Kidney (tissue), 14 donors: ENCODE results near the gene GPR37L1. TPM values are rescaled to one million over a fixed set of nuclear protein-coding genes. Genes with fewer than 3 reads are reported as not detected.

ENCODE experiments used
- DNase-seq, 5 donors: peaks; one replicate each; pipeline ENCODE4 v3.0.0-alpha.2; 2013 to 2020
- FAIRE-seq: peaks from 2 replicates; lab custom pipeline; 2012; peaks lifted over from hg19 to GRCh38; lab: Jason Lieb, UNC
- H3K27ac ChIP-seq, 2 donors: one replicate each; pipeline ENCODE4 v1.7.0; 2013; ENCODE audit warnings: low read depth in 2 of 2, low read length in 2 of 2, inconsistent platforms in 1 of 2
- H3K27me3 ChIP-seq: one replicate; pipeline ENCODE4 v1.7.1; 2013; ENCODE audit warnings: low read length, inconsistent platforms; ENCODE audit not compliant: control insufficient read depth, insufficient read depth
- H3K36me3 ChIP-seq, 3 donors: one replicate each; pipeline versions ENCODE4 v1.7.0 to v1.7.1; 2013; ENCODE audit warnings: low read length in 3 of 3, control low read depth in 1 of 3, inconsistent platforms in 1 of 3; ENCODE audit not compliant: insufficient read depth in 3 of 3, control insufficient read depth in 2 of 3
- H3K4me1 ChIP-seq, 3 donors: one replicate each; pipeline versions ENCODE4 v1.7.0 to v1.7.1; 2013; ENCODE audit warnings: low read length in 3 of 3, inconsistent platforms in 1 of 3, low read depth in 1 of 3; ENCODE audit not compliant: control insufficient read depth in 2 of 3, insufficient read depth in 2 of 3
- H3K4me3 ChIP-seq, 3 donors: one replicate each; pipeline versions ENCODE4 v1.7.0 to v1.8.1; 2013; ENCODE audit warnings: low read length in 3 of 3, control low read depth in 1 of 3, inconsistent platforms in 1 of 3
- H3K9ac ChIP-seq, 3 donors: one replicate each; pipeline versions ENCODE4 v1.7.0 to v1.7.1; 2013; ENCODE audit warnings: low read length in 3 of 3, control low read depth in 1 of 3, inconsistent platforms in 1 of 3
- H3K9me3 ChIP-seq, 3 donors: one replicate each; pipeline versions ENCODE4 v1.7.0 to v1.7.1; 2013; ENCODE audit warnings: low read length in 3 of 3, control low read depth in 1 of 3, inconsistent platforms in 1 of 3; ENCODE audit not compliant: control insufficient read depth in 2 of 3, insufficient read depth in 1 of 3
- intact Hi-C: fragments of 100-400 bp; cut with DNase I; formaldehyde crosslinking; loops from one replicate; pipeline ENCODE4 v1.11.1; 2022
- polyA plus RNA-seq: library from polyadenylated mRNA; stranded (reverse); fragments of 350-450 nt; fragmentation: Illumina TruSeq; extraction: RNeasy Lipid Tissue Mini Kit (QIAGEN cat#74804); gene quantifications from one replicate; pipeline ENCODE4 v1.2.3, GENCODE V29; 2014; ENCODE audit warnings: low read depth, low replicate concordance; ENCODE audit not compliant: insufficient read depth
- total RNA-seq: library from RNA; stranded (reverse); fragmentation: NEBNext Ultra II Directional; extraction: Animal tissue kit (Norgen Biotek cat#: 25700); gene quantifications from one replicate; pipeline ENCODE4 v1.2.1, GENCODE V29; 2021
- TF ChIP-seq, protein P1 (sequence below): IDR thresholded peaks from 3 replicates; pipeline ENCODE4 v1.5.1; 2012; ENCODE audit warnings: mild to moderate bottlenecking, moderate library complexity, borderline replicate concordance; ENCODE audit not compliant: insufficient read depth; ENCODE audit errors: extremely low read depth
- donor health status: control.
- donor health status: control.
- donor health status: control.
- donor health status: control.
- donor health status: control.
- donor health status: DM: yes; HTN: yes; CAD: no.
- donor health status: Normal renal cell carcinoma (clear cell type).

The GPR37L1 gene
- total and polyA plus RNA-seq, 2 donors from 2014 or later = 0.13 TPM; not detected in 1

DNA sequence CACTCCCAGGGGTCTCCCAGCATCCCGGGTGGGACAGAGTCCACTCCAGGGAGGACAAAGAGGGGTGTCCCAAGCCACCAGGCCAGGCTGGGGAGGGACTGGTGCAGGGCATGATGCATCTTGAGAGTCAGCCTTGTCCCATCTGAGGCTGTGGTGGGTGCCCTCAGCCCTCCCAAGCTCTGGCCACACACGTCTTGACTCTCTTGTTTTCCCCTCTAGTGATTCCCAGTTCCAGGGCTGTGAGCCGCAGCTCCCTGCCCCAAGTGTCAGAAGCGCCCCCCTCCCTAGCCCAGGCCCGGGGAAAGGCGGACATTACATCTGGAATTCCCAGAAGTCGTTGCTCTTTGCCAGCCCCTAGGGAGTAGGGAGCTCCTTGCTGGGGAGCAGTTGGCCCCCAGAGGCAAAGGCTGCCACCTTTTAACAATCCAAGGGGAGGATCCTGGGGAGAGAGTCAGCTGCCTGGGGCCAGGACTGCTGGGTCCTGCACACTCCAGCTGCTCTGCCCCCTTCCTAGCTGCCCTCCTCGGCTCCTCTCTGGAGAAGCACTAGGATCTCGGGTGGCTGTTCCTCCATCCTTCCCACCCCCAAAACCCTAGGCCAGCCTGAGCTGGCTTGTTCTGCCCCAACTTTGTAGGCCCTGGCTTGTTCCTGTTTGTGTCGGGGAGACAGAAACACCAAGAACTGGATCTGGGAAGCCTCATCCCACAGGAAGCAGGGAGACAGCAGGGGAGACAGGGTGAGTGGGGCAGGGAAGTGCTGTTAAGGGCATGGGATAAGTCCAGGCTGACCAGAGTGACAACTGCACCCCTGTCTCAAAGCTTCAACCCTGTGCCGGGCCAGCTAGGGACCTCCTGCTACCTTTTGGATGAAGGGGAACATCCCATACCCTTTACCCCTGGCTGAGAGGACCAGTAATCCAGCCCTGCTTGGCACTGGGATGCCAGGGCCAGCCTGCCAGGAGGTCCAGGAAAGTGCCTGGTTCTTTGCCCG is 40.9 kb downstream of the GPR37L1 start:
- Histone ChIP-seq H3K27ac (no peak overlapping the region), H3K9me3 (no peaks in the 10 kb centered on the region), H3K9ac (no peak overlapping the region), H3K4me1 (peaks cover 0 to 17% (median 3%) of the 10 kb centered on the region in 3 donors), H3K4me3 (no peak overlapping the region), H3K27me3 (no peaks in the 10 kb centered on the region), H3K36me3 (no peaks in the 10 kb centered on the region)
- TF ChIP-seq, protein P1, sequence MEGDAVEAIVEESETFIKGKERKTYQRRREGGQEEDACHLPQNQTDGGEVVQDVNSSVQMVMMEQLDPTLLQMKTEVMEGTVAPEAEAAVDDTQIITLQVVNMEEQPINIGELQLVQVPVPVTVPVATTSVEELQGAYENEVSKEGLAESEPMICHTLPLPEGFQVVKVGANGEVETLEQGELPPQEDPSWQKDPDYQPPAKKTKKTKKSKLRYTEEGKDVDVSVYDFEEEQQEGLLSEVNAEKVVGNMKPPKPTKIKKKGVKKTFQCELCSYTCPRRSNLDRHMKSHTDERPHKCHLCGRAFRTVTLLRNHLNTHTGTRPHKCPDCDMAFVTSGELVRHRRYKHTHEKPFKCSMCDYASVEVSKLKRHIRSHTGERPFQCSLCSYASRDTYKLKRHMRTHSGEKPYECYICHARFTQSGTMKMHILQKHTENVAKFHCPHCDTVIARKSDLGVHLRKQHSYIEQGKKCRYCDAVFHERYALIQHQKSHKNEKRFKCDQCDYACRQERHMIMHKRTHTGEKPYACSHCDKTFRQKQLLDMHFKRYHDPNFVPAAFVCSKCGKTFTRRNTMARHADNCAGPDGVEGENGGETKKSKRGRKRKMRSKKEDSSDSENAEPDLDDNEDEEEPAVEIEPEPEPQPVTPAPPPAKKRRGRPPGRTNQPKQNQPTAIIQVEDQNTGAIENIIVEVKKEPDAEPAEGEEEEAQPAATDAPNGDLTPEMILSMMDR = no peak
- no peak for FAIRE-seq
- DNase-seq = peak; percentile 55 to 74 (median 71)
- intact Hi-C loops = no loop called here

DNA sequence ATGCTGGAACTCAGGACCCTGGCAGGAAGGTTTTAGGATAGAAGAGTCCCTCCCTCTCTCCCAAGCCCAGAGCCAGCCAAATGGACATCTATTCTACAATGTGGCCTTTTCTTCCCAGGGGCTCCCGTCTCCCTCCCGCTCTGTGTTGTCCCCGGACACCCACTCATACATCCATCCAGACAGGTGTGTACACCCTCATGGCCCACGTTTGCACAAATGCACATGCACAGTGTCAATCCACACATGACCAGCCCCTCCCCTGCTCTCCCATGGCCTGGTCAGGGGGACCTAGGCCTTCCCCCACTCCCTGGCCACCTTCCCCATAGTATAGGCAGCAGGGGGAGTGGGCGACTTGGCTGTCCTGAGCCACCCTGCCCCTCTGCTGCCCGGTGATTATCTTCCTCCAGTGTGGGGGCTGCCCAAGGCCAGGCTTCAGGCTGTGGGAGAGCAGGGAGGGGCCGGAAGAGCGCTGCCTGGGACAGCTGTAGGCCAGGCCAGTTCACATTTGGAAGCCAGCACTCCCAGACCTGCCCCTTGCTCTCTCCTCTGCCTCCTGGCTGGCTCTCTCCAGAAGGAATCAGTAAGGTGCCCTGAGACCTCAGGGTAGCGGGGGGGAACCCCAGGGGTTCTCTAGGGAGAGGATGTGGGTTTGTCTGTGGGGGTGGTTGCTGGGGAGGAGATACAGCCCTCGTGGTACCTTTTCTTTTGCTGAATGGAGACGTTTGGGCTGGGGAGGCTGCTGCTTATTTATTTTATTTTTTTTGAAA is 41.7 kb downstream of the GPR37L1 start:
- Histone ChIP-seq H3K4me1 (peaks cover 0 to 17% (median 3%) of the 10 kb centered on the region in 3 donors), H3K27ac (no peak overlapping the region), H3K4me3 (no peak overlapping the region), H3K9ac (no peak overlapping the region), H3K9me3 (no peaks in the 10 kb centered on the region), H3K36me3 (no peaks in the 10 kb centered on the region), H3K27me3 (no peaks in the 10 kb centered on the region)
- FAIRE-seq = no peak
- DNase-seq = peak in 1 of 5 donors; percentile 57
- TF ChIP-seq, protein P1 = no peak
- intact Hi-C loops = no loop called here

DNA sequence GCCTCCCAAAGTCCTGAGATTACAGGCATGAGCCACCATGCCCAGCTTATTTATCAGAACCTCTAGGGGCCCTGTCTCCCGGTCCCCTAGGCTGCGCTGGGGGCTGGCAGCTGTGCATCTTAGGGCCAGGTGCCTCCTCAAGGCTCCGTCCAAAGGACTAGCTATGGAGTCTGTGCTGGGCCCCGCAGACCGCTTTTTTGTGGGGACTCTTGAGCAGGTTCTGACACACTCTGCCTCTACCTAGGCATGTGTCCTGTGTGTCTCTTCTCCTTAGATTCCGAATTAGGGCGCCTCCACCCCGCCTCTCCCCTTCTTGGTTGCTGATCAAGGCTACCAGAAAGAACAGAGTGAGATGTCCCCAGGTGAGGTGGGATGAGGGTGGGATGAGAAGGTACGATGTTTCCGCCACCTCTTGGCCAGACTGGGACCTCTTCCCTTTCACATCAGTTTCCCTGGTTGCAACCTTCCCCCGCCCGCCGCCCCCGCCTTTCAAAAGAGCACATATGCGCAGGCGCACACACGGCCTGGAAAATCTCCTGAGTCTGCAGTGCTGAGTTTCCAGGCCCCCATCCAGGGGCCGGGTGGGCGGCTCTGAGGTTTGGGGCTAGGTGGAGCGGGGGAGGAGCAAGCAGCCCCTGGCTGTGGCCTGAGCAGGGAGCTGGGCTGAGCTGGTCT is 42.7 kb downstream of the GPR37L1 start:
- peak; percentile 35 to 75 (median 59) for DNase-seq
- H3K27ac ChIP-seq = no peak overlapping the region
- no peaks in the 10 kb centered on the region for H3K36me3 ChIP-seq
- no peak for FAIRE-seq
- no peaks in the 10 kb centered on the region for H3K27me3 ChIP-seq
- no peak overlapping the region for H3K9ac ChIP-seq
- TF ChIP-seq, protein P1 = no peak
- intact Hi-C loops = no loop called here
- no peaks in the 10 kb centered on the region for H3K9me3 ChIP-seq
- H3K4me1 ChIP-seq = peaks cover 0 to 17% (median 3%) of the 10 kb centered on the region in 3 donors
- no peak overlapping the region for H3K4me3 ChIP-seq
